HEK293 (cell line): Measurements from ENCODE around the gene ZNF546.
"Not testable (repeated sequence)": the region's sequence is repeated elsewhere in the genome, so short reads cannot be mapped to it uniquely, and the experiment has no call there.

ENCODE experiments used
- CTCF ChIA-PET: fragments of 350-600 bp; formaldehyde crosslinking; extraction: SDS; loops from one replicate; lab custom pipeline; 2021; ENCODE audit warnings: antibody characterized with exemption; lab: Yijun Ruan, JAX
- POLR2A ChIA-PET: fragments of 300-600 bp; formaldehyde crosslinking; extraction: SDS; loops from one replicate; lab custom pipeline; 2020; ENCODE audit warnings: antibody characterized with exemption, inconsistent platforms; lab: Yijun Ruan, JAX
- H3K27ac ChIP-seq: fragments of 200-500 bp; sonication (Bioruptor generic); 2 replicates; pipeline ENCODE4 v1.5.1; 2014; ENCODE audit warnings: low read depth, low read length, control low read depth, inconsistent platforms; ENCODE audit errors: extremely low read depth
- H3K36me3 ChIP-seq, 2 experiments: fragments of 200-500 bp in 1 of 2; sonication (Bioruptor generic) in 1 of 2; 1 replicate in 1 of 2; 2 replicates in 1 of 2; pipeline ENCODE4 v1.5.1; 2014 to 2017; ENCODE audit warnings: inconsistent platforms in 2 of 2, low read length in 2 of 2; ENCODE audit not compliant: control insufficient read depth in 2 of 2, insufficient read depth in 1 of 2
- H3K4me1 ChIP-seq: fragments of 200-500 bp; sonication (Bioruptor generic); 2 replicates; pipeline ENCODE4 v1.5.1; 2014; ENCODE audit warnings: mild to moderate bottlenecking, low read length, inconsistent platforms; ENCODE audit not compliant: control insufficient read depth, insufficient read depth
- H3K4me3 ChIP-seq: 2 replicates; pipeline ENCODE4 v1.5.1; 2011; ENCODE audit warnings: low read depth, mild to moderate bottlenecking, control low read depth, low read length, moderate library complexity
- H3K9me3 ChIP-seq: fragments of 200-500 bp; sonication (Bioruptor generic); 2 replicates; pipeline ENCODE4 v1.5.1; 2014; ENCODE audit warnings: low read depth, low read length, inconsistent platforms; ENCODE audit not compliant: control insufficient read depth, insufficient read depth
- GLIS1 ChIP-seq: fragments of 450-650 bp; formaldehyde crosslinking; IDR thresholded peaks from 2 replicates; pipeline ENCODE4 v1.5.1; 2016; ENCODE audit warnings: missing biosample characterization, missing genetic modification characterization
- KLF8 ChIP-seq: fragments of 450-650 bp; formaldehyde crosslinking; IDR thresholded peaks from 2 replicates; pipeline ENCODE4 v1.5.1; 2016; ENCODE audit warnings: missing biosample characterization, missing genetic modification characterization
- PRDM1 ChIP-seq: fragments of 450-650 bp; formaldehyde crosslinking; IDR thresholded peaks from 2 replicates; pipeline ENCODE4; 2016; ENCODE audit warnings: missing biosample characterization, missing genetic modification characterization
- RBAK ChIP-seq: fragments of 450-650 bp; formaldehyde crosslinking; IDR thresholded peaks from 2 replicates; pipeline ENCODE4 v1.5.1; 2016; ENCODE audit warnings: missing biosample characterization, missing genetic modification characterization
- SP3 ChIP-seq: fragments of 450-650 bp; formaldehyde crosslinking; IDR thresholded peaks from 2 replicates; pipeline ENCODE4 v1.5.1; 2016; ENCODE audit warnings: missing biosample characterization, missing genetic modification characterization
- TRIM28 ChIP-seq: IDR thresholded peaks from 2 replicates; pipeline ENCODE4 v1.6.1; 2011; ENCODE audit warnings: low read length, control low read depth, borderline replicate concordance
- ZNF121 ChIP-seq: fragments of 450-650 bp; formaldehyde crosslinking; IDR thresholded peaks from 2 replicates; pipeline ENCODE4 v1.5.1; 2016; ENCODE audit warnings: missing biosample characterization, missing genetic modification characterization
- ZNF248 ChIP-seq: fragments of 450-650 bp; formaldehyde crosslinking; IDR thresholded peaks from 2 replicates; pipeline ENCODE4 v1.5.1; 2017; ENCODE audit warnings: missing biosample characterization, missing genetic modification characterization
- ZNF274 ChIP-seq, 2 experiments: fragments of 200-500 bp in 1 of 2; fragments of 450-650 bp in 1 of 2; sonication (Bioruptor generic) in 1 of 2; formaldehyde crosslinking in 1 of 2; IDR thresholded peaks; 2 replicates each; pipeline versions ENCODE4 v1.5.1 to v1.6.1; 2014 to 2016; ENCODE audit warnings: borderline replicate concordance in 1 of 2, inconsistent platforms in 1 of 2, low read length in 1 of 2, missing biosample characterization in 1 of 2, missing genetic modification characterization in 1 of 2
- ZNF416 ChIP-seq: fragments of 450-650 bp; formaldehyde crosslinking; IDR thresholded peaks from 2 replicates; pipeline ENCODE4 v1.5.1; 2016; ENCODE audit warnings: missing biosample characterization, missing genetic modification characterization
- ZNF529 ChIP-seq: fragments of 450-650 bp; formaldehyde crosslinking; IDR thresholded peaks from 2 replicates; pipeline ENCODE4 v1.5.1; 2017; ENCODE audit warnings: missing genetic modification characterization, missing biosample characterization; ENCODE audit not compliant: insufficient replicate concordance
- ZNF548 ChIP-seq: fragments of 450-650 bp; formaldehyde crosslinking; IDR thresholded peaks from 2 replicates; pipeline ENCODE4 v1.5.1; 2016; ENCODE audit warnings: missing biosample characterization, missing genetic modification characterization
- ZNF560 ChIP-seq: fragments of 450-650 bp; formaldehyde crosslinking; IDR thresholded peaks from 2 replicates; pipeline ENCODE4 v1.5.1; 2017; ENCODE audit warnings: missing biosample characterization, missing genetic modification characterization, borderline replicate concordance
- ZNF571 ChIP-seq: fragments of 450-650 bp; formaldehyde crosslinking; IDR thresholded peaks from 2 replicates; pipeline ENCODE4 v1.5.0; 2017; ENCODE audit warnings: missing biosample characterization, missing genetic modification characterization
- ZNF626 ChIP-seq: fragments of 450-650 bp; sonication (Bioruptor Pico); formaldehyde crosslinking; IDR thresholded peaks from 2 replicates; pipeline ENCODE4 v1.5.1; 2018; ENCODE audit warnings: missing biosample characterization, missing genetic modification characterization, inconsistent platforms
- ZNF664 ChIP-seq: fragments of 450-650 bp; formaldehyde crosslinking; IDR thresholded peaks from 2 replicates; pipeline ENCODE4 v1.5.1; 2016; ENCODE audit warnings: missing biosample characterization, missing genetic modification characterization
- ZNF785 ChIP-seq: fragments of 450-650 bp; formaldehyde crosslinking; IDR thresholded peaks from 2 replicates; pipeline ENCODE4 v1.5.1; 2016; ENCODE audit warnings: missing biosample characterization, missing genetic modification characterization
- ZNF830 ChIP-seq: fragments of 450-650 bp; IDR thresholded peaks from 2 replicates; pipeline ENCODE4 v1.5.0; 2018; ENCODE audit warnings: missing biosample characterization, missing genetic modification characterization, low read depth, mild to moderate bottlenecking, moderate library complexity
- ZNF837 ChIP-seq: fragments of 450-650 bp; formaldehyde crosslinking; IDR thresholded peaks from 2 replicates; pipeline ENCODE4 v1.5.1; 2016; ENCODE audit warnings: missing biosample characterization, missing genetic modification characterization
- ZSCAN16 ChIP-seq: fragments of 450-650 bp; formaldehyde crosslinking; IDR thresholded peaks from 2 replicates; pipeline ENCODE4 v1.5.1; 2016; ENCODE audit warnings: missing biosample characterization, missing genetic modification characterization
- TF ChIP-seq, protein P1 (sequence below): fragments of 450-650 bp; formaldehyde crosslinking; IDR thresholded peaks from 2 replicates; pipeline ENCODE4; 2016; ENCODE audit warnings: missing biosample characterization, missing genetic modification characterization

The ZNF546 gene

DNA sequence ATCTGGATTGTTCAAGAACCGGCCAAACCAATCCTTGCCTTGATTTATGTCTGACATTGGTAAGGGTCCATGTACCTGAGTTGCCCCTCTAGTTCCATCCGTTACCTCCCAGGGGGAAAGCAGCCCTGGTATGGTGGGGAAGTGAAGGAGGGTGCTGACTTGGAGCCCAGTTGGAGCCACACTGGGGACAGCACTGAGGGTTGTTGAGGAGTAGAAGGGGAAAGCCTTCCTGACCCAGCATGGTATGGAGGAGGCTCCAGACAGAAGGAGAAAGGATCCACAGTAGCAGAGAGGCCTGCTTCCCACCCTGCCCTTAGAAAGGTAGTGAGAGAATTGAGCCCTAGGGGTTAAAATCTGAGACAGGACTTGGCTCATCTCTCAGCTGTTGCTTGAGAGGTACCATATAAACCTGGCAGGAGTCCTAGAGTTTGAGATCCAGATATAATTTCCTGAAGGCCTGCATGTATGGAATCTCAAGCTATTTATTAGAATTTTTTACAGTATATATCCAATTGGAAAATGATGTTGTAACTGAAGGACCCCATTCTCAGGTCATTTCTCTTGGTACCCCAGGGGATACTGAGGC lies 45.7 kb upstream of the ZNF546 start:
- ChIA-PET POLR2A (interaction anchor here (1.0 kb wide), 1 partner anchor 20 kb away, joined by 5 read pairs; the partner anchor contains the start of gene PSMC4), CTCF (interaction anchor here (0.7 to 1.8 kb wide), 3 partner anchors 19 to 454 kb away, joined by 3 to 9 read pairs (median 4); partner anchors contain the start of gene PSMC4)
- TF ChIP-seq ZNF529 (tag by site-specific recombination) (no peak), PRDM1 (no peak), KLF8 (tag by site-specific recombination) (no peak), ZNF560 (tag by site-specific recombination) (no peak), ZNF416 (tag by site-specific recombination) (no peak), ZNF571 (tag by site-specific recombination) (no peak), ZNF626 (tag by site-specific recombination) (no peak), RBAK (tag by site-specific recombination) (no peak)
- TF ChIP-seq, protein P1, sequence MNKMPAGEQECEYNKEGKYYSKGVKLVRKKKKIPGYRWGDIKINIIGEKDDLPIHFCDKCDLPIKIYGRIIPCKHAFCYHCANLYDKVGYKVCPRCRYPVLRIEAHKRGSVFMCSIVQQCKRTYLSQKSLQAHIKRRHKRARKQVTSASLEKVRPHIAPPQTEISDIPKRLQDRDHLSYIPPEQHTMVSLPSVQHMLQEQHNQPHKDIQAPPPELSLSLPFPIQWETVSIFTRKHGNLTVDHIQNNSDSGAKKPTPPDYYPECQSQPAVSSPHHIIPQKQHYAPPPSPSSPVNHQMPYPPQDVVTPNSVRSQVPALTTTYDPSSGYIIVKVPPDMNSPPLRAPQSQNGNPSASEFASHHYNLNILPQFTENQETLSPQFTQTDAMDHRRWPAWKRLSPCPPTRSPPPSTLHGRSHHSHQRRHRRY (tag by site-specific recombination), result no peak
- TF ChIP-seq, all 188 proteins: peak for 0
- Histone ChIP-seq H3K4me1 (peaks cover 4% of the 10 kb centered on the region; the same call in 1 of the 2 replicates), H3K4me3 (no peak overlapping the region), H3K36me3 (no peaks in the 10 kb centered on the region; a peak in 1 of 3 replicates), H3K27ac (no peak overlapping the region), H3K9me3 (no peaks in the 10 kb centered on the region)

DNA sequence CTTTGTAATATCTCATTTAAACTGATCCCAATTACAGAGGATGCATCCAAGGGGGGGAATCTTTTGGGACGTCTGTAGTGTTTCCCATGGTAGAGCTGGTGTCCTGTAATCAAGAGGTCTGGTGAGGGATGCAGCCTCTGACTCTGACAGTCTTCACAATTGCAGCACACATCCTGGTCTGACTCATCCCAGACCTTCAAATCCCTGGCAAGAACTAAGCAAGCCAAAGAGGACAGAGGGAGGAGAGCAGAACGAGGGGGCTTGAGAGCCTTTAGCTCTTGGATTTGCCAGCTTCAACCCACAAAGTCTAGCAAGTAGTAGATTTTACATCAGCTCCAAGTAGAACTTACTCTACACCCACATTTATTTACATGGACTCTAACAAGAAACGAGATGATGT lies 45.2 kb upstream of the ZNF546 start:
- Histone ChIP-seq H3K9me3 (no peaks in the 10 kb centered on the region), H3K4me1 (peaks cover 4% of the 10 kb centered on the region; the same call in 1 of the 2 replicates), H3K36me3 (no peaks in the 10 kb centered on the region; a peak in 1 of 3 replicates), H3K27ac (no peak overlapping the region), H3K4me3 (no peak overlapping the region)
- ChIA-PET POLR2A (interaction anchor here (1.0 kb wide), 1 partner anchor 19 kb away, joined by 5 read pairs; the partner anchor contains the start of gene PSMC4), CTCF (interaction anchor here (0.7 to 1.8 kb wide), 3 partner anchors 19 to 454 kb away, joined by 3 to 9 read pairs (median 4); partner anchors contain the start of gene PSMC4)
- 0 out of 2 replicates have a peak, but pooled peaks have one; percentile 31 for TF ChIP-seq ZNF664 (tag by site-specific recombination)
- TF ChIP-seq ZNF830 (tag by site-specific recombination), result no peak
- TF ChIP-seq, all 188 proteins: peak for 1

DNA sequence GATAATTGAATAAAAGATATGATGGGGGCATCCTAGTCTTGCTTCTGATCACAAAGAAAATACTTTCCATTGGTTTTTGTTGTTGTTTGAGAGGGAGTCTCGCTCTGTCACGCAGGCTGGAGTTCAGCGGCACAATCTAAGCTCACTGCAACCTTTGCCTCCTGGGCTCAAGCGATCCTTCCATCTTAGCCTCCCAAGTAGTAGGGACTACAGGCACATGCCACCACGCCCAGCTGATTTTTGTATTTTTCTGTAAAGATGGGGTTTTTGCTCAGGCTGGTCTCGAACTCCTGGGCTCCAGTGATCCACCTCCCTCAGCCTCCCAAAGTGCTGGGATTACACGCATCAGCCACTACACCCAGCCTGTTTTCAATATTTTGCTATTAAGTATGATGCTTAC lies 42.9 kb upstream of the ZNF546 start:
- ChIA-PET POLR2A (interaction anchor here (1.8 kb wide), 1 partner anchor 17 kb away, joined by 9 read pairs; the partner anchor contains the start of gene PSMC4), CTCF (interaction anchor here (0.9 to 1.6 kb wide), 2 partner anchors 16 to 110 kb away, joined by 3 to 7 read pairs; no protein-coding TSS in a partner anchor)
- no peak overlapping the region for H3K27ac ChIP-seq

DNA sequence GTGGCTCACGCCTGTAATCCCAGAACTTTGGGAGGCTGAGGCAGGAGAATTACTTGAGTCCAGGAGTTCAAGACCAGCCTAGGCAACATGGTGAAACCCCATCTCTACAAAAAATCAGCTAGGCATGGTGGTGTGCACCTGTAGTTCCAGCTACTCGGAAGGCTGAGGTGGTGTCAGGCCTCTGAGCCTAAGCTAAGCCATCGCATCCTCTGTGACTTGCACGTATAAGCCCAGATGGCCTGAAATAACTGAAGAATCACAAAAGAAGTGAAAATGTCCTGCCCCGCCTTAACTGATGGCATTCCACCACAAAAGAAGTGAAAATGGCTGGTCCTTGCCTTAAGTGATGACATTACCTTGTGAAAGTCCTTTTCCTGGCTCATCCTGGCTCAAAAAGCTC lies 39.0 kb upstream of the ZNF546 start:
- H3K36me3 ChIP-seq, result not testable (repeated sequence)
- CTCF ChIA-PET, result interaction anchor here (1.8 kb wide), 1 partner anchor 12 kb away, joined by 6 read pairs; the partner anchor contains the start of gene PSMC4

More for the DNA sequence above, 42.9 kb upstream of the ZNF546 start:
- Histone ChIP-seq H3K9me3 (no peaks in the 10 kb centered on the region), H3K4me1 (peaks cover 4% of the 10 kb centered on the region; the same call in 1 of the 2 replicates), H3K4me3 (no peak overlapping the region), H3K36me3 (no peaks in the 10 kb centered on the region; a peak in 1 of 3 replicates)
- TF ChIP-seq ZNF785 (tag by site-specific recombination) (no peak), ZSCAN16 (no peak), SP3 (no peak), ZNF837 (no peak), TRIM28 (no peak), KLF8 (tag by site-specific recombination) (no peak), GLIS1 (tag by site-specific recombination) (no peak), ZNF121 (tag by site-specific recombination) (no peak), ZNF548 (tag by site-specific recombination) (no peak), ZNF248 (tag by site-specific recombination) (no peak), ZNF274 (IDR thresholded peaks at IDR 0.05; ENCODE audit: low read length) (no peak), ZNF274 (tag by site-specific recombination; IDR thresholded peaks at IDR 0.05; ENCODE audit: borderline replicate concordance) (no peak)

DNA sequence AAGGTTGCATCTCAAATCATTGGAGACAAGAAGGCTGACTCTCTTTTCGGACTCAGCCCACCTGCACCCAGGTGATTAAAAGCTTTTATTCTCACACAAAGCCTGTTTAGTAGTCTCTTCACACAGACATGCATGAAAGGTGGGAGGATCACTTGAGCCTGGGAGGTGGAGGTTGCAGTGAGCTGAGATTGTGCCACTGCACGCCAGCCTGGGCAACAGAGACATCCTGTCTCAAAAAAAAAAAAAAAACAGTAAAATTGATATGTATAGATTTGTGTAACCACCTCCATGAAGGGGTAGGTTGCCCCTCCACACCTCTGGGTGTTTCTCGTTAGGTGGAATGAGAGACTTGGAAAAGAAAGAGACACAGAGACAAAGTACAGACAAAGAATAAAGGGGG lies 37.9 kb upstream of the ZNF546 start:
- H3K9me3 ChIP-seq, H3K36me3 ChIP-seq, H3K27ac ChIP-seq, H3K4me1 ChIP-seq, POLR2A ChIA-PET, H3K4me3 ChIP-seq, CTCF ChIA-PET: not testable (repeated sequence)

More for the DNA sequence above, 39.0 kb upstream of the ZNF546 start:
- H3K4me3 ChIP-seq, H3K27ac ChIP-seq, POLR2A ChIA-PET, H3K4me1 ChIP-seq, H3K9me3 ChIP-seq: not testable (repeated sequence)

DNA sequence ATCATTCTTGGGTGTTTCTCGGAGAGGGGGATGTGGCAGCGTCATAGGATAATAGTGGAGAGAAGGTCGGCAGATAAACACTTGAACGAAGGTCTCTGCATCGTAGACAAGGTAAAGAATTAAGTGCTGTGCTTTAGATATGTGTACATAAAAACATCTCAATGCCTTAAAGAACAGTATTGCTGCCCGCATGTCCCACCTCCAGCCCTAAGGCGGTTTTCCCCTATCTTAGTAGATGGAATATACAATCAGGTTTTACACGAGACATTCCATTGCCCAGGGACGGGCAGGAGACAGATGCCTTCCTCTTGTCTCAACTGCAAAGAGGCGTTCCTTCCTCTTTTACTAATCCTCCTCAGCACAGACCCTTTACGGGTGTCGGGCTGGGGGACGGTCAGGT lies 37.5 kb upstream of the ZNF546 start:
- H3K4me3 ChIP-seq, H3K4me1 ChIP-seq, H3K9me3 ChIP-seq, CTCF ChIA-PET, H3K27ac ChIP-seq, POLR2A ChIA-PET, H3K36me3 ChIP-seq: not testable (repeated sequence)
